Measurements from ENCODE around the gene SYTL1. TPM values are rescaled to one million over a fixed set of nuclear protein-coding genes. Genes with fewer than 3 reads are reported as not detected.

Gene SYTL1
- total and polyA plus RNA-seq, 9 of the 15 experiments (the other 6 are each of a cell fraction or from before 2014, with no cell fraction given) = 0.04 to 9.3 (median 1.7) TPM

GRCh38 chr1:27372022-27372807 lies 30.4 kb downstream of the SYTL1 start (continued):
- peak; percentile 68 for TF ChIP-seq VEZF1 (CRISPR knock-in tag; IDR thresholded peaks at IDR 0.05)
- TF ChIP-seq PTTG1 (tag; IDR thresholded peaks at IDR 0.05; ENCODE audit: low read depth) = no peak
- TF ChIP-seq HSF4 (CRISPR knock-in tag; IDR thresholded peaks at IDR 0.05; ENCODE audit: borderline replicate concordance) = no peak
- TF ChIP-seq NRF1 (conservative IDR thresholded peaks at IDR 0.05 in 1 of 2, IDR thresholded peaks at IDR 0.05 in 1 of 2) = peak in 1 of 2 experiments; percentile 50; a peak in 3 of 4 replicates
- TF ChIP-seq NFXL1 (CRISPR knock-in tag; IDR thresholded peaks at IDR 0.05) = no peak
- 0 out of 6 replicates have a peak, but pooled peaks of 1 of the 3 experiments have one; percentile 57 for TF ChIP-seq ZBTB11 (CRISPR knock-in tag; IDR thresholded peaks at IDR 0.05)
- TF ChIP-seq REST (IDR thresholded peaks at IDR 0.05; ENCODE audit: borderline replicate concordance) = peak; percentile 52; the same call in 1 of the 2 replicates
- no peak for TF ChIP-seq REST (CRISPR knock-in tag; IDR thresholded peaks at IDR 0.05; ENCODE audit: low read depth)
- TF ChIP-seq ZNF384 (IDR thresholded peaks at IDR 0.05; ENCODE audit: low read depth, low read length) = peak; percentile 97
- TF ChIP-seq SRSF3 (IDR thresholded peaks at IDR 0.05; ENCODE audit: insufficient read depth, low read length) = no peak

All from K562 (cell line).